Endodermal cell (in vitro differentiated cells): ENCODE results near the gene PPP4R2. TPM values are rescaled to one million over a fixed set of nuclear protein-coding genes. Genes with fewer than 3 reads are reported as not detected.

Experiments used
- DNase-seq: peaks from one replicate; pipeline ENCODE4 v3.0.0-alpha.2; 2017
- H3K27ac ChIP-seq: 2 replicates; pipeline ENCODE4 v1.5.1; 2013; ENCODE audit warnings: mild to moderate bottlenecking, low read depth, low read length, moderate library complexity
- H3K27me3 ChIP-seq: 2 replicates; pipeline ENCODE4 v1.6.1; 2013; ENCODE audit warnings: mild to moderate bottlenecking, low read length, moderate library complexity; ENCODE audit not compliant: insufficient read depth, control insufficient read depth, poor library complexity, severe bottlenecking
- H3K36me3 ChIP-seq: 2 replicates; pipeline ENCODE4 v1.7.0; 2013; ENCODE audit warnings: mild to moderate bottlenecking, low read length, moderate library complexity; ENCODE audit not compliant: control insufficient read depth, insufficient read depth
- H3K4me1 ChIP-seq: one replicate; pipeline ENCODE4 v1.7.0; 2013; ENCODE audit warnings: low read length; ENCODE audit not compliant: control insufficient read depth, insufficient read depth
- H3K4me3 ChIP-seq: 2 replicates; pipeline ENCODE4 v1.5.1; 2013; ENCODE audit warnings: mild to moderate bottlenecking, low read length, moderate library complexity
- H3K9ac ChIP-seq: 2 replicates; pipeline ENCODE4 v1.6.1; 2013; ENCODE audit warnings: mild to moderate bottlenecking, low read length, moderate library complexity; ENCODE audit not compliant: poor library complexity, severe bottlenecking; ENCODE audit errors: extremely low read depth
- H3K9me3 ChIP-seq: 2 replicates; pipeline ENCODE4 v1.6.1; 2013; ENCODE audit warnings: mild to moderate bottlenecking, low read length, moderate library complexity; ENCODE audit not compliant: control insufficient read depth
- H3K27ac Mint-ChIP-seq: 2 replicates; pipeline ENCODE4 v1.8.0; 2020; ENCODE audit warnings: mixed read lengths
- H3K27me3 Mint-ChIP-seq: 2 replicates; pipeline ENCODE4 v1.8.0; 2021; ENCODE audit warnings: mild to moderate bottlenecking, mixed read lengths; ENCODE audit not compliant: insufficient read depth
- H3K36me3 Mint-ChIP-seq: 2 replicates; pipeline ENCODE4 v1.8.0; 2020; ENCODE audit warnings: low read depth, mixed read lengths
- H3K4me1 Mint-ChIP-seq: 2 replicates; pipeline ENCODE4 v1.8.0; 2020; ENCODE audit warnings: mixed read lengths
- H3K4me3 Mint-ChIP-seq: 2 replicates; pipeline ENCODE4 v1.8.0; 2020; ENCODE audit warnings: mild to moderate bottlenecking, moderate library complexity, mixed read lengths
- H3K9me3 Mint-ChIP-seq: 2 replicates; pipeline ENCODE4 v1.8.0; 2020; ENCODE audit warnings: mild to moderate bottlenecking, mixed read lengths
- CTCF ChIP-seq: fragments of 200-600 bp; sonication (generic); conservative IDR thresholded peaks from 2 replicates; pipeline ENCODE4 v1.5.0; 2021; ENCODE audit warnings: antibody characterized with exemption, mild to moderate bottlenecking
- WGBS, 2 experiments: methylation state at CpG; one replicate each; pipeline versions ENCODE4 v1.1.5 to v1.1.7; 2013; ENCODE audit warnings: missing lambda C conversion rate in 2 of 2, mixed read lengths in 1 of 2; ENCODE audit not compliant: insufficient coverage in 1 of 2, insufficient read length in 1 of 2; 5-methylcytosine and 5-hydroxymethylcytosine counted together
- total RNA-seq, 2 donors: library from RNA; stranded (reverse); fragmentation: NEBNext Ultra II Directional in 1 of 2; extraction: Animal tissue kit (Norgen Biotek cat#: 25700) in 1 of 2; gene quantifications; 2 replicates in 1 of 2; 3 replicates in 1 of 2; pipeline ENCODE4 v1.2.1, GENCODE V29; 2021

The PPP4R2 gene
- total RNA-seq, 2 donors from 2014 or later: 133 to 157 TPM

DNA sequence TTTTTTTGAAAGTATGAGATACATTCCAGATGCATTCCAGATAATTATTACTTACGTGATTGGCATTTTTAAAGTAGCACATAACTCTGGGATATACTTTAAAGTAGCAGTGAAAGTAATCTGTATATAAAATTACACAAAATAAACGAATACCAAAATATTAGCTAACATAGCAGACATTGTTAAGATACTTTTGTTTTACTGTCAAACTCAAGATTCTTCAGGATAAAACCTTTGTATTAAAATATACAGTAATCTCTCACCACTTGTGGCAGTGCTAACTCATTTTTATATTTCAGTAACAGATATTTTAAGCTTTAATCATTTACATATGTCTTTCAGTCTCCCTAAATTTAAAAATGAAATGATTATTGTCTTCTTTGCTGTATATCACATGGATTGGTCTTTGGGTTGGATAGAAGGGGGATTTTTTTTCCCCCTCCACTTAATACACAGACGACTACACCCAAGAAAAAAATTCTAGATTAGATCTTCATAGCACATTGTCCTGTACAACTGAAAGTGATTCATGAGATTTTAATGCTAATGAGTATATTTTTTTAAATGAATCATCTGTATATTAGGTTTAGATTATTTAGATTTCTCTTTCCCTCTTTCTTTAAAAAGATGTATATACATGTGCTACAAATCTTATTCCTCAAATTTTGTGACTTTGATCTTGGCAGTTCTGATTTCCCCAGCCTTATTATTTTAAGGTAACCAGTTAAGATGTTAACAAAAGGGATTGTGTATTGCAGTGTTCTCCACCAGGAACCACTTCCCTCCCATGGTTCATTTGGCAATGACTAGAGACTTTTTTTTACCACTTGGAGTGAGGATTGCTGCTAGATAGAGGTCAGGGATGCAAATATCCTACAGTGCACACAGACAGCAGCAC is 40.3 kb downstream of the PPP4R2 start:
- H3K27ac Mint-ChIP-seq: peak overlapping the region; percentile 87
- peaks cover 14% of the 10 kb centered on the region for H3K36me3 Mint-ChIP-seq
- no peak overlapping the region for H3K27ac ChIP-seq
- peaks cover 4% of the 10 kb centered on the region for H3K4me1 ChIP-seq
- WGBS, 2 experiments: 100% methylated on average over 1 of the region's 3 CpGs; no CpG with 5 or more reads in 1 of the 2 experiments
- H3K4me3 Mint-ChIP-seq: no peak overlapping the region
- H3K9me3 ChIP-seq: no peaks in the 10 kb centered on the region
- no peak overlapping the region for H3K9ac ChIP-seq
- no peaks in the 10 kb centered on the region for H3K27me3 Mint-ChIP-seq
- no peak for DNase-seq
- peaks cover 48% of the 10 kb centered on the region for H3K4me1 Mint-ChIP-seq
- peaks cover 12% of the 10 kb centered on the region for H3K36me3 ChIP-seq
- H3K9me3 Mint-ChIP-seq: no peaks in the 10 kb centered on the region
- no peaks in the 10 kb centered on the region for H3K27me3 ChIP-seq
- TF ChIP-seq CTCF: no peak
- peak overlapping the region; percentile 37 for H3K4me3 ChIP-seq

DNA sequence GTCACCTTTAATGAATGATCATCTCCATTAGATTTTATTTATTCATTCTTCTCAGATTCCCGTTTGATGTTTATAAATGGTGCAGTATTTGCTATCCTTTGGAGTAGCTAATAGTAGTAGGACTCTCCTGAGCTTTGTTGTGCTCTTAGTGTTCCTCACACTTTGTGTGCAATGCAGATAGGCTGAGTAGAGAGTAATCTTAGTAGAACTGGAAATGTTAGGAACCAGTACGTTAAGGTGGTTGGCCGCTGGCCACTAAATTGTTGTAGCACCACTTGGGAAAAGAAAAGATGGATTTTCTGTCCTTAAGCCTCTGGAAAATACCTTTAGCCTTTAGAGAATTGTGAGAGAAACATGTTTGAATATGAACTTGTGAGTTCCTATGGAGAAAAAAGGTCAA is 44.9 kb downstream of the PPP4R2 start:
- H3K4me3 Mint-ChIP-seq: no peak overlapping the region
- Histone ChIP-seq H3K36me3 (no peaks in the 10 kb centered on the region), H3K4me3 (no peak overlapping the region), H3K27me3 (no peaks in the 10 kb centered on the region), H3K9ac (no peak overlapping the region), H3K27ac (no peak overlapping the region), H3K4me1 (peaks cover 4% of the 10 kb centered on the region), H3K9me3 (no peaks in the 10 kb centered on the region)
- H3K27ac Mint-ChIP-seq: peak overlapping the region; percentile 4
- TF ChIP-seq CTCF: no peak
- peaks cover 13% of the 10 kb centered on the region for H3K36me3 Mint-ChIP-seq
- no peaks in the 10 kb centered on the region for H3K9me3 Mint-ChIP-seq
- no peaks in the 10 kb centered on the region for H3K27me3 Mint-ChIP-seq
- no peak for DNase-seq
- WGBS, 2 experiments: 85 to 90% methylated on average over 2 to 3 of the region's 3 CpGs
- H3K4me1 Mint-ChIP-seq: peaks cover 68% of the 10 kb centered on the region

DNA sequence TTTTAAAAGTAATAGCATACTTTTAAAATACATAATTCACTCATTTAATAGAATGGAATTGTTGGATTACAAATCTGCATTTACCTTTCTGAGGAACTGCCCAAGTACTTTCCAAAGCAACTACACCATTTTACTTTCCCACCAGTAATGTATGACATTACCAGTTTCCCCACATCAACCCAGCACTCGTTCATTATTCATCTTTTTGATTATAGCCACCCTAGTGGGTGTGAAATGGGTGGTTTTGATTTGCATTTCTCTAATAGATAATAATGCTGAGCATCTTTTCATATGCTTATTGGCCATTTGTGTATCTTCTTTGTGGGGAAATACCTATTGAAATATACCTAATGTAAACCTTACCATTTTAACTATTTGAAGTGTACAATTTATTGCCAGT is 46.8 kb downstream of the PPP4R2 start:
- Histone ChIP-seq H3K9ac (no peak overlapping the region), H3K4me1 (peaks cover 4% of the 10 kb centered on the region), H3K27ac (no peak overlapping the region), H3K27me3 (no peaks in the 10 kb centered on the region), H3K36me3 (peaks cover 14% of the 10 kb centered on the region), H3K4me3 (no peak overlapping the region), H3K9me3 (no peaks in the 10 kb centered on the region)
- no peak for DNase-seq
- H3K27me3 Mint-ChIP-seq: no peaks in the 10 kb centered on the region
- no peak for TF ChIP-seq CTCF
- H3K27ac Mint-ChIP-seq: peak overlapping the region; percentile 44
- H3K36me3 Mint-ChIP-seq: peaks cover 22% of the 10 kb centered on the region
- no peak overlapping the region for H3K4me3 Mint-ChIP-seq
- no CpG with 5 or more reads among the region's 1 CpG for WGBS, 2 experiments
- peaks cover 54% of the 10 kb centered on the region for H3K4me1 Mint-ChIP-seq
- no peaks in the 10 kb centered on the region for H3K9me3 Mint-ChIP-seq
